SU-DHL-6 (cell line): ENCODE data around the gene CLASP1.
A peak's percentile ranks its signal among the peaks of the same experiment; 100 is the strongest.
"Not testable (repeated sequence)": the region's sequence is repeated elsewhere in the genome, so short reads cannot be mapped to it uniquely, and the experiment has no call there.

ENCODE experiments used
- H2AFZ ChIP-seq: fragments of 200-600 bp; sonication (generic); 2 replicates; pipeline ENCODE4 v1.6.1; 2014; ENCODE audit warnings: low read depth, mild to moderate bottlenecking, moderate library complexity, mixed read lengths, antibody characterized with exemption, low read length; ENCODE audit not compliant: severe bottlenecking
- H3F3A ChIP-seq: fragments of 200-600 bp; shearing (Covaris generic); 2 replicates; pipeline ENCODE4 v1.6.0; 2016; ENCODE audit warnings: antibody characterized with exemption, mild to moderate bottlenecking; ENCODE audit not compliant: insufficient read depth
- H3K27ac ChIP-seq: fragments of 200-600 bp; sonication (generic); 2 replicates; pipeline ENCODE4 v1.5.1; 2016; ENCODE audit warnings: low read depth, mild to moderate bottlenecking, low read length, moderate library complexity, mixed read lengths
- H3K27me3 ChIP-seq: fragments of 200-600 bp; sonication (generic), shearing (Covaris generic); 2 replicates; pipeline ENCODE4 v1.6.0; 2014; ENCODE audit warnings: mild to moderate bottlenecking, low read length
- H3K36me3 ChIP-seq: fragments of 200-600 bp; sonication (generic); 2 replicates; pipeline ENCODE4 v1.6.1; 2014; ENCODE audit warnings: mild to moderate bottlenecking, low read length, mixed read lengths
- H3K4me2 ChIP-seq: fragments of 300-600, 200-600 bp; shearing (Covaris generic), sonication (generic); 2 replicates; pipeline ENCODE4 v1.6.0; 2014; ENCODE audit warnings: low read length, low read depth, mild to moderate bottlenecking; ENCODE audit not compliant: poor library complexity, severe bottlenecking
- H3K4me3 ChIP-seq: fragments of 200-600 bp; sonication (generic); 2 replicates; pipeline ENCODE4 v1.5.1; 2014; ENCODE audit warnings: antibody characterized with exemption, low read length, mild to moderate bottlenecking, mixed read lengths; ENCODE audit not compliant: insufficient read depth, poor library complexity, severe bottlenecking
- H3K79me2 ChIP-seq: fragments of 200-600 bp; sonication (generic); 2 replicates; pipeline ENCODE4 v1.6.1; 2014; ENCODE audit warnings: mild to moderate bottlenecking, low read length, moderate library complexity; ENCODE audit not compliant: insufficient read depth
- H3K9ac ChIP-seq: fragments of 200-600 bp; sonication (generic); 2 replicates; pipeline ENCODE4 v1.7.0; 2014; ENCODE audit warnings: mild to moderate bottlenecking, low read length
- H3K9me2 ChIP-seq: fragments of 200-600 bp; sonication (generic); replicated peaks from 2 replicates; pipeline ENCODE4 v1.6.1; 2014; ENCODE audit warnings: low read length; ENCODE audit not compliant: insufficient read depth
- H3K9me3 ChIP-seq: fragments of 200-600 bp; sonication (generic); 2 replicates; pipeline ENCODE4 v1.6.1; 2014; ENCODE audit warnings: low read length, mixed read lengths; ENCODE audit not compliant: insufficient read depth
- H4K20me1 ChIP-seq: fragments of 200-600 bp; sonication (generic); 2 replicates; pipeline ENCODE4 v1.6.1; 2014; ENCODE audit warnings: low read depth, mild to moderate bottlenecking, antibody characterized with exemption, low read length, moderate library complexity, mixed read lengths
- CTCF ChIP-seq: fragments of 200-600 bp; sonication (generic); IDR thresholded peaks from one replicate; pipeline ENCODE4 v1.5.1; 2017; ENCODE audit warnings: antibody characterized with exemption, mild to moderate bottlenecking, low read length, moderate library complexity; ENCODE audit not compliant: insufficient read depth, poor library complexity, severe bottlenecking
- EZH2phosphoT487 ChIP-seq: fragments of 200-600 bp; sonication (generic), shearing (Covaris generic); conservative IDR thresholded peaks from 2 replicates; pipeline ENCODE4 v1.6.1; 2018; ENCODE audit warnings: mild to moderate bottlenecking, antibody characterized with exemption, low read length, moderate library complexity, mixed read lengths

CLASP1 gene

GRCh38 chr2:121613152-121613551 is 36.1 kb downstream of the CLASP1 start:
- peaks cover 51% of the 10 kb centered on the region for H3K79me2 ChIP-seq
- no peak for TF ChIP-seq EZH2phosphoT487
- TF ChIP-seq CTCF: no peak
- no peaks in the 10 kb centered on the region for H3K9me2 ChIP-seq
- H3K4me3 ChIP-seq: no peak overlapping the region
- peaks cover 25% of the 10 kb centered on the region for H3F3A ChIP-seq
- no peaks in the 10 kb centered on the region for H3K27me3 ChIP-seq
- H4K20me1 ChIP-seq: no peaks in the 10 kb centered on the region
- H2AFZ ChIP-seq: no peak overlapping the region
- H3K9ac ChIP-seq: no peak overlapping the region
- peaks cover 22% of the 10 kb centered on the region for H3K9me3 ChIP-seq
- H3K27ac ChIP-seq: no peak overlapping the region
- peaks cover 12% of the 10 kb centered on the region; the same call in 1 of the 2 replicates for H3K36me3 ChIP-seq
- H3K4me2 ChIP-seq: no peak overlapping the region

GRCh38 chr2:121611730-121612705 is 37.2 kb downstream of the CLASP1 start:
- no peaks in the 10 kb centered on the region for H3K27me3 ChIP-seq
- peaks cover 22% of the 10 kb centered on the region for H3K9me3 ChIP-seq
- no peak for TF ChIP-seq CTCF
- TF ChIP-seq EZH2phosphoT487: no peak
- no peak overlapping the region for H3K4me3 ChIP-seq
- H4K20me1 ChIP-seq: no peaks in the 10 kb centered on the region
- H3K36me3 ChIP-seq: peaks cover 12% of the 10 kb centered on the region; the same call in 1 of the 2 replicates
- no peak overlapping the region for H2AFZ ChIP-seq
- no peak overlapping the region; the same call in 1 of the 2 replicates for H3K27ac ChIP-seq
- peaks cover 24% of the 10 kb centered on the region for H3F3A ChIP-seq
- H3K9ac ChIP-seq: no peak overlapping the region
- H3K79me2 ChIP-seq: peaks cover 52% of the 10 kb centered on the region
- no peaks in the 10 kb centered on the region for H3K9me2 ChIP-seq
- H3K4me2 ChIP-seq: no peak overlapping the region

- not testable (repeated sequence) for H2AFZ ChIP-seq, H3K9me2 ChIP-seq, H3K4me2 ChIP-seq, H3K9ac ChIP-seq, H4K20me1 ChIP-seq, H3K4me3 ChIP-seq, H3K27me3 ChIP-seq
- Histone ChIP-seq H3K9me3 (peaks cover 22% of the 10 kb centered on the region), H3K79me2 (peaks cover 46% of the 10 kb centered on the region), H3K27ac (peak overlapping the region; percentile 81), H3K36me3 (peaks cover 12% of the 10 kb centered on the region; the same call in 1 of the 2 replicates), H3F3A (peaks cover 24% of the 10 kb centered on the region)
Measured at GRCh38 chr2:121611048-121611649, 38.1 kb downstream of the CLASP1 start.

GRCh38 chr2:121610487-121610874 is 38.8 kb downstream of the CLASP1 start:
- peaks cover 12% of the 10 kb centered on the region; the same call in 1 of the 2 replicates for H3K36me3 ChIP-seq
- not testable (repeated sequence) for H3K27me3 ChIP-seq, H3K9me2 ChIP-seq, H3K9ac ChIP-seq, H3K4me3 ChIP-seq, H4K20me1 ChIP-seq
- H3K4me2 ChIP-seq: peak overlapping the region; percentile 40
- H3F3A ChIP-seq: peaks cover 24% of the 10 kb centered on the region
- peaks cover 48% of the 10 kb centered on the region for H3K79me2 ChIP-seq
- peak overlapping the region; percentile 57 for H2AFZ ChIP-seq
- peaks cover 22% of the 10 kb centered on the region for H3K9me3 ChIP-seq
- H3K27ac ChIP-seq: peak overlapping the region; percentile 81
